HG03039 (cell line): ENCODE results near the gene CPAMD8.
"Not testable (repeated sequence)": the region's sequence is repeated elsewhere in the genome, so short reads cannot be mapped to it uniquely, and the experiment has no call there.

Experiments
- ATAC-seq: cut with Tn5 transposase; IDR thresholded peaks from one replicate; pipeline ENCODE4 v1.9.1; 2021; ENCODE audit warnings: mild to moderate bottlenecking, moderate library complexity; ENCODE audit not compliant: unreplicated experiment

The CPAMD8 gene

DNA sequence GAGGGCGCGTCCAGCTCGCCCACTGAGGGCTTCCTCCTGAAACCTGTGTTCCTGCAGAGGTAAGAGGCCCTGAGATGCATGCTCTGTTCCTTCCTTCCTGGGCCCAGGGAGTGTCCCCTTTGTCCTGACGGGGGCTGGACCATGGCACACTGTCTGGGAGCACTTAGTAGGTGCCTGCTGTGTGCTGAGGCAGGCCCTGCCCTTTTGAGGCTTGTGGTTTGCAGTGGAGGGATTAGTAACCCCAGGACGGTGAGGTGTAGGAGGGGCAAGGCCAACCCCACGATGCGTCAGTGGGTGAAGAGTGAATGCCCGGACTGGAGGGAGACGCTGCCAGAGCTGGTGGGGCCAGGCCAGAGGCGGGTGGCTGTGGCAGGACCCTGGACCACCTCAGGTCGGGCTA lies 149.0 kb downstream of the CPAMD8 start:
- ATAC-seq = no peak

DNA sequence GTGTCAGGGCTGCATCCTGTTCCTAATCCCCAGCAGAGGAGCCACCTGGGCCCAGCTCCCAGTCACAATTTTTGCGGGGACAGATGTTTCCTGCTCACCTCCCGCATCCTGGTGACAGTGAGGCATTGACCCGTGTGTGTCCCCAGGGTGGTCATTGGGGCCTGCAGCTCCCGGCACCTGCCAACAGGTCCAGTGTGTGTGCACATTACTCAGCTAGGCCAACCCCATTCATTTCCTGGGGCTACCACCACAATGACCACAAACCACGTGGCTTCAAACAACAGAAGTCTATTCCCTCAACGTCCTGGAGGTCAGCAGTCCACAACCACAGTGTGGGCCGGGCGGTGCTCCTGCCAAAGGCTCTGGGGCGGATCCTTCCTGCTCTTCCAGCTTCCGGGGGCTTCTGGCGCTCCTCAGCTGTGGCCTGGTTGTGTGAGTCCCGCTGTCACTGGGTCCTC lies 149.7 kb downstream of the CPAMD8 start:
- no peak for ATAC-seq

DNA sequence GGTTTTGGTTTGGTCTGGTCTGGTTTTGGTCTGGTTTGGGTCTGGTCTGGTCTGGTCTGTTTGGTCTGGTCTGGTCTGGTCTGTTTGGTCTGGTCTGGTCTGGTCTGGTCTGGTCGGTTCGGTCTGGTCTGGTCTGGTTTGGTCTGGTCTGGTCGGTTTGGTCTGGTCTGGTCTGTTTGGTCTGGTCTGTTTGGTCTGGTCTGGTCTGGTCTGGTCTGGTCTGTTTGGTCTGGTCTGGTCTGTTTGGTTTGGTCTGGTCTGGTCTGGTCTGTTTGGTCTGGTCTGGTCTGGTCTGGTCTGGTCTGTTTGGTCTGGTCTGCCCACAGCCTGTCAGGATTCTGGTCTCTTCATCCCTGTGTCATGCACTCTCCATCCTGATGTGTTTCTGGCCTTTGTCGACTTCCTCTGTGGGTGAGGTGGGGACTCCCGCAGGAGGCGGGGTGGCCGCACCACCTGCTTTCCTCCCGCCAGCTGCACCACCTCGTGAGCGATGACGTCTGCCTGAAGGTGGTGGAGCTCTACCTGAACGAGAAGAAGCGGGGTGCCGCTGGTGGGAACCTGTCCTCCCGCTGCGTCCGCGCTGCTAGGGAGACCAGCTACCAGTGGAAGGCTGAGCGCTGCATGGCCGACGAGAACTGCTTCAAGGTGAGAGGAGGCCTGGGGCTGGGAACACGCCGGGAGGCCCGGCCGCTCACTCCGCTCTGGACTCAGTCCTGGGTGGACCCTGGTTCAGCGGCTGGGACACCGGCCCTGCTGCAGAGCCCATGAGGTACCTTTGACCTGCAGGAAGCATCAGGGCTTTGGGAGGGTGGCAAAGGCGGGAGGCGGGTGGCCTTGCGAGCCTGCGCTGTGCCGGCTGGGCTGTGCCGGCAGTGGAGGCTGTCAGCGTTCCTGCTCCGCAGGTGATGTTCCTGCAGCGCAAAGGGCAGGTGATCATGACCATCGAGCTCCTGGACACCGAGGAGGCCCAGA lies 150.7 kb downstream of the CPAMD8 start:
- ATAC-seq = no peak

DNA sequence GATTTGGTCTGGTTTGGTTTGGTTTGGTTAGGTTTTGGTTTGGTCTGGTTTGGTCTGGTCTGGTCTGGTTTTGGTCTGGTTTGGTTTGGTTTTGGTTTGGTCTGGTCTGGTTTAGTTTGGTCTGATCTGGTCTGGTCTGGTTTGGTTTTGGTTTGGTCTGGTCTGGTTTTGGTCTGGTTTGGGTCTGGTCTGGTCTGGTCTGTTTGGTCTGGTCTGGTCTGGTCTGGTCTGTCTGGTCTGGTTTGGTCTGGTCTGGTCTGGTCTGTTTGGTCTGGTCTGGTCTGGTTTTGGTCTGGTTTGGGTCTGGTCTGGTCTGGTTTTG lies 151.7 kb downstream of the CPAMD8 start:
- ATAC-seq = not testable (repeated sequence)

DNA sequence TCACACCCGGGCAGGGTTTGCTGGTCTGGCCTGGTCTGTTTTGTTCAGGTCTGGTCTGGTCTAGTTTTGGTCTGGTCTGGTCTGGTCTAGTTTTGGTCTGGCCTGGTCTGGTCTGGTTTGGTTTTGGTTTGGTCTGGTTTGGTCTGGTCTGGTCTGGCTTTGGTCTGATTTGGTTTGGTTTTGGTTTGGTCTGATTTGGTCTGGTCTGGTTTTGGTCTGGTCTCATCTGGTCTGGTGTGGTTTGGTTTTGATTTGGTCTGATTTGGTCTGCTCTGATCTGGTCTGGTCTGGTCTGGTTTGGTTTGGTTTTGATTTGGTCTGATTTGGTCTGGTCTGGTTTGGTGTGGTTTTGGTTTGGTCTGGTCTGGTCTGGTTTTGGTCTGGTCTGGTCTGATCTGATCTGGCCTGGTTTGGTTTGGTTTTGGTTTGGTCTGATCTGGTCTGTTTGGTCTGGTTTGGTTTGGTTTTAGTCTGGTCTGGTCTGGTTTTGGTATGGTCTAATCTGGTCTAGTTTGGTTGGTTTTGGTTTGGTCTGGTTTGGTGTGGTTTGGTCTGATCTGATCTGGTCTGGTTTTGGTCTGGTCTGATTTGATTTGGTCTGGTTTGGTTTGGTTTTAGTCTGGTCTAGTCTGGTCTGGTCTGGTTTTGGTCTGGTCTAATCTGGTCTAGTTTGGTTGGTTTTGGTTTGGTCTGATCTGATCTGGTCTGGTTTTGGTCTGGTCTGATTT lies 152.2 kb downstream of the CPAMD8 start:
- ATAC-seq = no peak

DNA sequence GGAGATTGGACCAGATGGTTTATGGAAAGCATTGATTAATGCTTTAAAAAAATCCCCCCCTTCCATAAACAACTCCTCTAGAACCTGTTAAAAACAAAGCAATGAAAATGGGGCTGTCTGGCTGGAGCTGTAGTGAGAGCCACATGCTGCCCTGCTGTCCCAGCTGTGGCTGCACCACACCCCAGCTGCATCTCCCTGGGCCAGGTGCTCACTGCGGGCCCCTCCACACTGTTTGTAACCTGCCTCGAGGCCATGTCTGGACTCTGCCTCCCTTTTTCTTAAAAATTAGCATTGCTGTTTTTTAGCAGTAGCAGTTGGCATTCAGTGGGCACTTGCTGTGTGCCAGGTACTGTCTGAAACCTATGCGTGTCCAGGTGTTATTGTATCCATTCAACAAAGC lies 153.0 kb downstream of the CPAMD8 start:
- ATAC-seq = no peak

DNA sequence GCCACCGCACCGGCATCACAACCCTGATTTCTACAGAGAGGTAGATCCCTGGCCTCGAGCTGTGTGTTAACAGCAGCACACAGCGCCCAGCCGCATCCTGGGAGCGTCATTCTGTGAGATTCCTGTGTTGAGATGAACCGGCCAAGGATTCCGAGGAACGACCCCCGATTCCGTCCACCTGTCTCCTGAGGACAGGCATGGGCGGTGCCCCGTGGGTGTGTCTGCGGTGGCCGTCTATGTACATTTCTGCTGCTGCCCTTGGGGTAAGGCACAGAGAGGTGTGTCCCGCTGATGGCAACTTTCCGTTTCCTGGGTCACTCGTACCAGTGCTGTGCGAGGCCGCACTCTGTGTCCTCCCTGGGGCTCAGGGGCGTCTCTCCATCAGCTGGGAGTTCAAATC lies 153.9 kb downstream of the CPAMD8 start:
- ATAC-seq = no peak

DNA sequence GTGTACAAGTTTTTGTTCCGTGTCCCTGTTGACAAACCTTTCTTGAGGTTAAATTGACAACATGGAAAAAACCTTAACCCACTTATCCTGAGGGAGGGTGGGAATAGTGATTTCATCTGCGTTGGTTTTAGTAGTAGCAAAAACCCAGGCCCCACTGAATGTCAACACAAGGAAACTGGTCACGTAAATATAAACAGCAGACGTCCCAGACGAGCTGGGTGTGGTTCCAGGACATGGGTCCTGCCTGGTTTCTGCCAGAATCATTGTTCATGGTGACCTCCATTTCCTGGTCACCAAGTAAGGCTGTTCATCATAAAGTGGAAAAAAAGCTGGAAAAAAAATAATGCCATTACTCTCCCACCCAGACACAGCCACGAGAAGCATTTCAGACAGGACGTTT lies 154.7 kb downstream of the CPAMD8 start:
- ATAC-seq = no peak

DNA sequence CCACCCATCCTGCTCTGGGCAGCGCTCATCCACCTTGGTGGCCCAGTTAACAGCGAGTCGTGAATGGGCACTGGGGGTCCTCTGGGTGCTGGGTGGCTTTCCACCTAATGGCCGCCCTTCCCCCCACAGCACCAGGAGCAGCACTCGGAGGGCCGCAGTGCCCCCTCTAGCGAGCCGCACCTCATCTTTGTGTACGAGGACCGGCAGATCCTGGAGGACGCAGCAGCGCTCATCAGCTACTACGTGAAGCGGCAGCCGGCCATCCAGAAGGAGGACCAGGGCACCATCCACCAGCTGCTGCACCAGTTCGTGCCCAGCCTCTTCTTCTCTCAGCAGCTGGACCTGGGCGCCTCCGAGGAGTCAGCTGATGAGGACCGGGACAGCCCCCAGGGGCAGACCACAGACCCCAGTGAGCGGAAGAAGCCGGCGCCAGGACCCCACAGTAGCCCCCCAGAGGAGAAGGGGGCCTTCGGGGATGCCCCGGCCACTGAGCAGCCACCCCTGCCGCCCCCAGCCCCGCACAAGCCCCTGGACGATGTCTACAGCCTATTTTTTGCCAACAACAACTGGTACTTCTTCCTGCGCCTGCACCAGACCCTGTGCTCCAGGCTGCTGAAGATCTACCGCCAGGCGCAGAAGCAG lies 157.2 kb downstream of the CPAMD8 start:
- no peak for ATAC-seq

DNA sequence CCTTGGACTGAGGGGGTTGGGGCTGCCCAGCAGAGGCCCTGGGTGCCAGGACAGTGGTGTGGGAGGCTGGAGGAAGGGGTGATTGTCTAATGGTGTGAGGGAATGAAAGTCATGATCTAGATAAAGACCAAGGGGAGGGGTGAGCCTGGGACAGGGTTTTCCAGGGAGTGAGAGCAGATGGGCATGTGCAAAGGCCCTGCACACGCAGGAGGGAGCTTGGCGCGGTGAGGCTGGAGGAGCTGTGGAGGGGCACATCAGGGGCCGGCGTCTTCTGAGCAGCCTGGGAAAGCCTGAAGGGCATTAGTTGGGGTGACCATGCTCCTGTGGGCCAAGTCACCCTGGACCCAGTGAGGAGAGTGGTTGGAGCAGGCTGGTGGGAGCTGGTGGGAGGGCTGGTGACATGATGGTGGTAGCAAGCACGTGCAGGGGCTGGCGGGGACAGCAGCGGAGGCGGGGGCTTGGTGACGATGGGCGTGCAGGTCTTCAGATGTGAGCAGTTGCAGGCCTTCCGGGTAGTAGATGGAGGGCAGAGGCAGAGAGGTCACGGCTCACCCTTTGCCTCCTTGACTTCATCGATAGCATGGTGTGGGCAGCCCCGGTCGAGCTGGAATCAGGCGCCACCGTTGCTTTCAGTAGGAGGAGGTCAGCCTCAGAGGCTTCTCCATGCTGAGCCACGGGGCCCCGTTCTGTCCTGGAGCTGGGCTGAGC lies 158.0 kb downstream of the CPAMD8 start:
- no peak for ATAC-seq

DNA sequence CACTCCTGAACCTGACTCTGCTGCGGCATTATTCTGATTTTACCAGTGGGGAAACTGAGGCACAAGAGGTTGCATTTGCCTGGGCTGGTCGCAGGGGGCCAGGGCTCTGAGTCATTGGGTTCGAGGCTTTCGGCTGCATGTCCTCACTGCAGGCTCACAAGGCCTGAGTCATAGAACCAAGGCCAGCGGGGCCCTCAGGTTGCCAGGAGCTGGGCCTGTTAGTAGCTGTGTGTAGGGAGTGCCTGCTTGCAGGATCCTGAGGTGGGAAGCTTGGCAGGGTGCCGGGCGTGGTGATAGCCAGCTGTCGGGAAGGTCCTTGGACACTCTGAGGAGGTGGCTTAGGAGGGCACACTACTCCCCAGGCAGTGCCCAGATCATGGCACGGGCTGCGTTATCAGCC lies 159.4 kb downstream of the CPAMD8 start:
- ATAC-seq = no peak

DNA sequence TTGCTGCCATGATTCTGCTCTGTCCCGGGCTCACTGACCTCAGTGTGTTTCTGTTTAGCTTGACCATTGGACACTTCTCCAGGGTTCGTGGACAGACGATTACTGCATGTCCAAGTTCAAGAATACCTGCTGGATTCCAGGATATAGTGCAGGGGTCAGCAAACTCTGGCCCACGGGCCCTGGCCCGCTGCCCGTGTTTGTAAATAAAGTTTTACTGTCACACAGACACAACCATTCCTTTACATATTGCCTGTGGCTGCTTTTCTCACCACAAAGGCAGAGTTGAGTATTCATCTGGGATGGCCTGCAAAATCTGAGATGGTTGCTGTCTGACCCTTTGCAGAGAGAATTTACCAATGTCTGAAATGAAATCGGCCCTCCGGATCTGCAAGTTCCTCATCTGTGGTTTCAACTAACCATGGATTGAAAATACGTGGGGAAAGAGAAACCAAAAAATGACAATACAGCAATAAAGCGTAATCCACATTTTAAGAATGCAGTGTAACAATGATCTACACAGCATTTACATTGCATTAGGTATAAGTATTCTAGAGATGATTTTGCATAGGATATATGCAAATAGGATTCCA lies 163.7 kb downstream of the CPAMD8 start:
- ATAC-seq = no peak

DNA sequence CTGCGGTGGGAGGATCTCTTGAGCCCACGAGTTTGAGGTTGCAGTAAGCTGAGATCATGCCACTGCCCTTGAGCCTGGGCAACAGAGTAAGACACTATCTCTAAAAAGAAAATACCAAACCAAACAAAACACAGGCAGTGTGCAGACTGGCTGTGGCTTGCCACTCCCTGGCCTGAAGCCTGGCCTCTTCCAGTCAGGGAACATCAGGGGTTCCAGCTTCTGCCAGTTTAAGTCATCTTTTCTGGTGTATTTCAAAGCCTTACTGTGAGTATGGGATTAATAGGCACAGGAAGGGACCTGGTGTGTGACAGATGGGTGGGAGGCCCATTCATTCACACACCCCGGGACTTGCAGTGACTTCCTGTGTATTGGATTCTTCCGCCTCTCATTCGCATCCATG lies 164.8 kb downstream of the CPAMD8 start:
- ATAC-seq = no peak

DNA sequence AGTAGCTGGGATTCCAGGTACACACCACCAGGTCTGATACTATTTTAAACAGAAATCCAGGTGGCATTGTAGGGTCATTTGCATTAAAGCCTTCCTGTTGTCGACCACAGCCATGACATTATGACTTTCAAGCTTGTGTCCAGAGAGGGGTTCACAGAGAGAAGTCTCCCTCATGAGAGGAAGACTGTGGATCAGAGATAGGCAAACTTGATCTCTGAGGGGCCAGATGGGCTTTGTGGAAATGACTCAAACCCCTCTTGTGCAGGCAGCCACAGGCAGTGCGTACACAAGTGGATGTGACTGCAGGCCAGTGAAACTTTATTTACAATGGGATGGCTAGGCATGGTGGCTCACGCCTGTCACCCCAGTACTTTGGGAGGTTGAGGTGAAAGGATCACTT lies 165.6 kb downstream of the CPAMD8 start:
- no peak for ATAC-seq

DNA sequence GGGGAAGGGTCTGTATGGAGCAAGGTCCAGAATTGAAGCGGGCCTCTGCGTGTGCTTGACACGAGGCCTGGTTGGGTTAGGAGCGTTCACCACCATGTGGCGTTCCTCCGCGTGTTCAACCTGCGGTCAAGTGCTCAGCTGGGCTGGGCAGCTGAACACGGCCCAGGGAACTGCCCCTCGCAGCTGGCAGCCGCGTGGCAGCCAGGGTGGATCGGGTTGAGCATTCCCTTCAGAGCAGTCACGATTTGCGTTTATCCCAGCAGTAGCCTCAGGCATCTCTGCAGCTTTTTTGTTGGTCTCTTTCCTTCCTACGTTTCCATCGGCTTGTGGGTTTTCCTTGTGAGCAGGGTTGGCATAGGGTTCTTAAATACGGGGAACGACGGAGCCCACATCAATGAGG lies 166.5 kb downstream of the CPAMD8 start:
- no peak for ATAC-seq

DNA sequence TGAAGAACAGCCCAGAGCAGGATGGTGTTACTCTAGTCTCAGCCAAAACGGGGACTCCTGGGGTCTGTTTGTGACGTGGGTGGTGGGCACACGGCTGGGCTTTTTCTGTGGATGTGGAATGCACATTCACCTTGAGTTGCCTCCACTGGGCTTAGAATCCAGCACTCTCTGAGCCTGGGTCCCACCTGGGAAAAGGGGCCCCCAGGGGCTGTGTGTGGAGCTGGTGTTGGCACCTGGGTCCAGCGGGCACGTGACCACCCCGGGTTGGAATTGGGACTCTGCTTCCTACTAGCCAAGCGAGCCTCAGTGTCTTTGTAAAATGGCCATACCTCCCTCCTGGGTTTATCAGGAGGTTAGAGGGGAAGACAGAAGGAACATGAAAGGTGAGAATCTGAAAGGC lies 167.0 kb downstream of the CPAMD8 start:
- ATAC-seq = no peak

DNA sequence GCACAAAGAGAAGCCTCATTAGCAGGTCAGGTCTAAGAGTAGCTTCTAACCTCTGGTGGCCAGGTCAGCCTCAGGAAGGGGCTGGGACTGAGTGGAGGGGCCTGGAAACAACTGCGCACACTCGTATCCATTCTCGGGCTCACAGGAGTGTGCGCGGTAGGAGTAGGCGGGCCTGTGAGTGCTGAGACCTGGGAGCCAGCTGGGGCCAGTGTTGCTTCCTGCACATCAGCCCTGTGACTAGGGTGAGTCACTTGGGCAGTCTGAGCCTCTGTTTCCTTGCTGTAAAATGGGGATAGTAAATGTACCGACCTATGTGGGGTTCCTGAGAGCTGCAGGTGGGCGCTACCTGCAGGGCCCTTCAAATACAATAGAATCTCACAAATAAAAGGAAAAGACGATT lies 170.5 kb downstream of the CPAMD8 start:
- no peak for ATAC-seq

DNA sequence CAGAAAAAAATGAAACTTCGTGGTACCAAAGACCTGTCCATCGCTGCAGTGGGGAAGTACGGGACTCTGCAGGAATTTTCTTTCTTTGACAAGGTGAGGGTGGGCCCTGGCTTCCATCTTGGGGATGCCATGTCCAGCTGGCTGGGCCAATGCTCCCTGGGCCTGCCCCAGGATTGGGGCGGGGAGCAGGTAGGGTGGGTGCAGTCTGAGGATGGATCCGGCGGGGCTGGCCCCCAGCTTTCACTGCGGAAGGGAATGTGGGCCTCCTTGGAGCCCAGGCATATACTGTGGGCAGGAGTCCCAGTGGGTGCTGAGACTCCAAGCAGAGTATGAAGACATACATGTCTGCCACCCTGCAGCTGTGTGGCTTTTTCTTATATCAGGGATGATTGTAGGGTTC lies 173.5 kb downstream of the CPAMD8 start:
- no peak for ATAC-seq

DNA sequence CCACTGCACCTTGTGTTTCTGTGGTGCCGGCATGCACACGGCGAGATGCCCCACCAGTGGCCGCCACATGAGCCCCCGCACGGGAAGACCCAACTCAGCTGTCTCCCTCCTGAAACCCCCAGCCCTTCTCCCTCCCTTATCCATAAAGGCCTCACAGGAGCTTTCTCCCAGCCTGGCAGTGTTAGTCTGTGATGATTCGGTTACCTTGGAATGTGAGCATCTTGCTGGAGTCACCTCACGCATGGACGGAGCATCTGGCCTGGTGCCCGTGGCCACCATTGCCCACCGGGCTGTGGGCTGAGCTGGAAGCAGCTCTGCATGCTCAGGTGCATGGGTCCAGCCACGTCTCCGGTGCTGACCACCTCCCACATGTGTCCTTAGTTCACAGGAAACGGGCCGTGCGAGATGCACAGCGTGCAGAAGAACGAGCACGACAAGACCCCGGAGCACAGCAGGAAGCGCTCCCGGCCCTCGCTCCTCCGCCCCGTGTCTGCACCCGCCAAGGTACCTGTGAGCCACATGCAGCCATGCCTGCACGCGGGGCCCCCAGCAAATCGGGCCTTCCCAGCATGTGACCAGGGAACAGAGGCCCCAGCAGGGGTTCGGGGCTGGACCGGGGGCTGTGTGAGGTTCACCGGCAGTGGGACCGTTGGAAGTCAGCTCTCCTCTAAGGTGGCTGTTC lies 175.4 kb downstream of the CPAMD8 start:
- ATAC-seq = no peak

DNA sequence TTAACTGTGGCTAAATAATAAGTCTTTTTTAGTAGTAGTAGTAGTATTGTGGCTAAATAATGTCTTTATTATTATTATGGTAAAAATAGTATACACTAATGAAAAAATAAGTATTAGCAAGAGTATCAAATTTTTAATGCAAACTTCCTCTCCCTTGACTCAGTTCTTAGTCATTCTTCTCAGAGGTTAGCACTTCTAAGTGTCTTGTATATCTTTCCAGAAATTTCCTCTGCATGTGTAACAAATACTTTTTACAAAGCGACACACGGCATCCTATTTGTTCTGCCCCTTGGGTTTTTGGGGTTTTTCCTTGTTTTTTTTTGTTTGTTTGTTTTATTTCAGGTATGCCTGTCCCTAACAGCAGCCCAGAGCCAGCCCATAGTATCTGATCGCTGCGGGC lies 176.5 kb downstream of the CPAMD8 start:
- ATAC-seq = no peak
